EH (cell line): ENCODE measurements around the gene TOR1AIP1.
"Not testable (repeated sequence)": the region's sequence is repeated elsewhere in the genome, so short reads cannot be mapped to it uniquely, and the experiment has no call there.

Experiments used
- DNase-seq: peaks from one replicate; pipeline ENCODE4 v3.0.0-alpha.2; 2015; ENCODE audit warnings: low read depth

TOR1AIP1 gene

GRCh38 chr1:179937668-179938254 lies 55.7 kb downstream of the TOR1AIP1 start:
- no peak for DNase-seq

DNA sequence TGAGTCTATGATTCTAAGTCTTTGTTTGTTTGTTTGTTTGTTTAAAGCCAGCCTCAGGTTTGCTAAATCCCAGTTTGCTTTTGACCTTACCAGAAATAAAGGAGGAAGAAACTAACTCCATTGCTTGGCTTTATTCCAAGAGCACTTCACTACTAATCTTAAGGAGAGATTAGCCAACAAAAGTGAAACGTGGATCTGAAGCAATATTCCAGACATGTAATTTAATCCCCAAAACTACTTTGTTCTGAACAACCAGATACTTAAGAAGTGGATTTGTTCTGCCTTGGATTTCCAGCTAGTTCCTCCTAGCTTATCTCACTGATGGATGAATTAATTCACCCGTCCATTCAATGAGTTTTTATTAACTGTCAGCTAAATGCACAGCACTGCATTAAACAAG lies 56.7 kb downstream of the TOR1AIP1 start:
- peak; percentile 13 for DNase-seq

GRCh38 chr1:179939941-179940340 lies 57.9 kb downstream of the TOR1AIP1 start:
- no peak for DNase-seq

DNA sequence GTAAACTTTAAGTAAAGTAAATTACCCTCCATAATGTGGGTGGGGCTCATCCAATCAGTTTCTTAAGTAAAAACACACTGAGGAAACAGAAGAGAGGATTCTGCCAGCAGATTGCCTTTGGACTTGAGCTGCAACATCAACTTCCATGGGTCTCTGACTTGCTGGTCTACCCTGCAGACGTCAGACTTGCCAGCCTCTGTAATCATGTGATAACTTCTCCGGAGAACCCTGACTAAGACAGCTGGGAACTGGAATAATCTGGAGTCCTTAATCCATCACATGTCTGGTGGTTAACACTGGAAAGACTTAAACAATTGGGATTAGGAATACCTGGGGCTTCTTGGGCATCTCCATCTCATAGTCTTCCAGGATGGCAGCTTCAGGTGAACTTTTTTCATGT lies 59.4 kb downstream of the TOR1AIP1 start:
- DNase-seq = no peak

- no peak for DNase-seq
Observed at GRCh38 chr1:179950651-179951050, 68.6 kb downstream of the TOR1AIP1 start.

DNA sequence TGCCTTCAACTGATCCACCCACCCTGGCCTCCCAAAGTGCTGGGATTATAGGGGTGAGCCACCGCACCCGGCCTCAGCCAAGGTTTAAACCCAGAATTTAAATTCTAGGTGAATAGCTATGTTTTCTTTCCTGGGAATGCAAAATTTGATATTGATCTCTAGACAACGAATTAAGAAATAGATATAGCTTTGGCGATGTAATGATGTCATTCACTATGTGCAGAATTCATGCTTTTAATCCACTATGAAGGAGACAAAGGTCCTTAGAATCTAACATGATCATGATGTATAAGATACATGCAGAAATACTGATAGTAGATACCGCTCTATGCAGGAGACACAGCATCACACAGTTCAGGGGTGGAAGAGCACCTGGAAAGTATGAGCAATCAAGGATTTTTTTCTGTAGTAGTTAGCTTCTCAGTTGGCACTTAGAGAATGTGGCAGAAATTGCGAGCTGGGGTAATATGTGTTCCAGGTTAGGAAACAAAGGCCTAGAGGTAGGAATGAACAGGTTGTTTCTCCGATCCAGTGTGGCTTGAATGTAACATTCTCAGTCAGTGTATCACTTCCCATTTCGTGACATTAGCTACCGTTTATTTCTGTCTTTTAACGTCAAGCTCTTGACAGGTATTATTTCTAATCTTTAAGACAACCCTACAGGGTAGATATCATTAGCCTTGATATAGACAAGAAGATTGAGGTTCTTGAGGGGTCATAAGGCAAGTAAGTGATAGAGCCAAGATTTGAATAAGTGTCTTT lies 69.5 kb downstream of the TOR1AIP1 start:
- DNase-seq = no peak

DNA sequence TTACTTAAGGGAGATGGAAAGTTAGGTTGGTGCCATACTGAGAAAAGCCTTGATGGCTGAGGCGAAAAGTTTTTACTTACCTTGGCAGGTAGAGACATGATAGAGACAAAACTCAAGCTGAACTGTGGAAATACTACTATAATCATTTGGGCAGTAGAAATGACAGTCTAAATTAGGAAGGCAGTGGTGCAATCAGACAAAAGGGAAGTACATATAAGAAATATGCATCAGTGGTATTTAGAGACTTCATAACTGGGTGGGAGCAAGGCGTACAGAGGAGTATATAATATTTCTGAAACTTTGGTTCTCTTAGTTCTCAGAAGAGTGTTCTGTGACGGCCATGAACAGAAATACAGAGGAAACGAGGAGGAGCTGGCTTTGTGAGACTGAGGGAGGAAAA lies 70.1 kb downstream of the TOR1AIP1 start:
- DNase-seq = no peak

DNA sequence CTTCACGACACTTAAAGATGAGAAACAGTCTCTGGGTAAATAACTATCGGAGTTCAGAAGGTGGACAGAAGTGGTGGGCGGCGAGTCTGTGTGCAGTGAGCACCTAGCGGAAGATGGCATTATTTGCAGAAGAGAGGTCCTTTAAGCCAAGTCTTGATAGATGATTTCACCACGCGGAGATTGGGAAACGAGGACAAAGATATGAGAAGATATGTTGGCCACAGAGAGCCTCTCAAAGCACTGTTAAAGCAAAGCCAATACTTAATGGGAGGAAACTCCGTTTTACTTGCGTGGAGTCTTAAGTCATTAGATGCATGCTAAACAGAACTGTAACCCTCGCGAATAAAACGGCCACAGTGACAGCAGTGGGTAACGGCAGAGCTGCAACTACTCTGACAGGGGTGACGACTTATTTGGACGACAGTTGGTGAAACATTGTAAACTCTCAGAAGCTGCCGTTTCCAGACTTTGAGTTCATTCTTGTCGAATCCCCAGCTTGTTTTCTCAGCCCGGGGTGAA lies 71.9 kb downstream of the TOR1AIP1 start:
- no peak for DNase-seq

DNA sequence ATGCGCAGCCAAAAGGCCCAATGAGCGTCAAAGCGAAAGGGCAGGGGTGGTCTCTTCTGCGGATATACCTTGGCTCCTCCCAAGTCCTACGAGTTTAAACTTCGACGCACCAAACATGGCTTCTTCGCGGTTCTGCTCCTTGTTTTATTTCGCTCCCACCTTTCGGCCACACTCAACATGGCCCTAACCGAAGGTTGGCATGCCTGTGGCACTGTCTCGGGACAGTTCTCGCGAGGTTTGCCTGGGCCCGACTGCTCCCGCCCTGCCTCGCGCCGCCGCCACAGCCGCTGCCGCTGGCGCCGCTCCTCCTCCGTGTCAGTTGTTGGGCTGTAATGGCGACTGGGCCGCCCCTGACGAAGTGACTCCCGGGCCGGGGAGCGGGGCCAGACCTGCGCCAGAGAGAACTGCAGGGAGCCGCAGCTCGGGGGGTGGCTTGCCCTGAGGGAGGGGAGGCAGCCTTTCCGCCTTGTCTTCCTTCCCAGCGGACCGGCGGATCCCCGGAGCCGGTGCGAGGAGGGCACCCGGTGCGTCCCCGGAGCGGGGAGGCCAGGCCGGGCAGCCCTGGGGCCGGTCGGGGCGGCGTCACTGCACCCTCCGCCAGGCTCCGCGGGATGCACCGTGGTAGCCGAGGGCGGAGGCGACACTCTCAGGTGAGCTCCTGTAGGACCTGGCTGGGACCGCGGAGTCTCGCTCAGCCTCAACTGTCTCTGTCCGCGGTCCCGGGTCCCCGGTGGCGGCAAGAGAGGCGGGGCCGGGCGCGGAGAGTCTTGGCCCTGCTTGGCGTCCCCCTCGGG lies 72.6 kb downstream of the TOR1AIP1 start, which contains the start of gene CEP350:
CEP350 (plus strand) TSS at position 318 of the 794 bp plus-strand sequence. CDS start 31,372 bp downstream, outside the sequence.
- peak; percentile 100 for DNase-seq

DNA sequence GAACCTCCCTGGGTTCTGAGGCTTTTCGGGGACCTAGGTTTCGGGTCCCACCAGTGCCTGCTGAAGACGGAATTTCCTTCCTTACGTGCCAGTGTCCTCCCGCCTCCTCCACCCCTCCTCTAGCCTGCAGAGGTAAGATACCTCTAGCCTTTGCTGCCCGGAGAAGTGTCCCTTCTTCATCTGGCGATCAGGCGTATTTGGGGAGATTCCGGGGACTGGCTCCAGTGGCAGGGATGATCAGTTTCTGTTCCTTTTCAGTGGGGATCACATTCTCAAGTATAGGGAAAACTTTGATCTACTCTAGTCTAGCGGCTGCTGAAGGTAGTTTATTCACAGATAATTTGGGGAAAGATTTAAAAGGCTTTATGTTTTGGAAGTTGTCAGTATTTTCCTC lies 73.2 kb downstream of the TOR1AIP1 start:
- no peak for DNase-seq

- DNase-seq = no peak
Observed at GRCh38 chr1:179955731-179956130, 73.6 kb downstream of the TOR1AIP1 start.

- DNase-seq = no peak
Observed at GRCh38 chr1:179958359-179958758, 76.3 kb downstream of the TOR1AIP1 start.

DNA sequence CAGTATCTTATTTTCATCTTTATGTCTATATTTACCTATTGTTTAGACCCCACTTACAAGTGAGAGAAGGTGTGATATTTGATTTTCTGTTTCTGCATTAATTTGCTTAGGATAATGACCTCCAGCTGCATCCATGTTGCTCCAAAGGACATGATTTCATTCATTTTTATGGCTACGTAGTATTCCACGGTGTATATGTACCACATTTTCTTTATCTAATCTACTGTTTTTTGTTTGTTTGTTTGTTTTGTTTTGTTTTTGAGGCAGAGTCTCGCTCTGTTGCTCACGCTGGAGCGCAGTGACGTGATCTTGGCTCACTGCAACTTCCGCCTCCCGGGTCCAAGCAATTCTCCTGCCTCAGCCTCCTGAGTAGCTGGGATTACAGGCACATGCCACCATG lies 80.1 kb downstream of the TOR1AIP1 start:
- not testable (repeated sequence) for DNase-seq

- no peak for DNase-seq
Observed at GRCh38 chr1:179966551-179966950, 84.5 kb downstream of the TOR1AIP1 start.

- DNase-seq = no peak
Observed at GRCh38 chr1:179968284-179968993, 86.4 kb downstream of the TOR1AIP1 start.

- DNase-seq = no peak
Observed at GRCh38 chr1:179968994-179969919, 87.2 kb downstream of the TOR1AIP1 start.
